Measurements from ENCODE around the gene FSTL3.
A peak's percentile ranks its signal among the peaks of the same experiment; 100 is the strongest.
"Not testable (repeated sequence)": the region's sequence is repeated elsewhere in the genome, so short reads cannot be mapped to it uniquely, and the experiment has no call there.

FSTL3 gene

DNA sequence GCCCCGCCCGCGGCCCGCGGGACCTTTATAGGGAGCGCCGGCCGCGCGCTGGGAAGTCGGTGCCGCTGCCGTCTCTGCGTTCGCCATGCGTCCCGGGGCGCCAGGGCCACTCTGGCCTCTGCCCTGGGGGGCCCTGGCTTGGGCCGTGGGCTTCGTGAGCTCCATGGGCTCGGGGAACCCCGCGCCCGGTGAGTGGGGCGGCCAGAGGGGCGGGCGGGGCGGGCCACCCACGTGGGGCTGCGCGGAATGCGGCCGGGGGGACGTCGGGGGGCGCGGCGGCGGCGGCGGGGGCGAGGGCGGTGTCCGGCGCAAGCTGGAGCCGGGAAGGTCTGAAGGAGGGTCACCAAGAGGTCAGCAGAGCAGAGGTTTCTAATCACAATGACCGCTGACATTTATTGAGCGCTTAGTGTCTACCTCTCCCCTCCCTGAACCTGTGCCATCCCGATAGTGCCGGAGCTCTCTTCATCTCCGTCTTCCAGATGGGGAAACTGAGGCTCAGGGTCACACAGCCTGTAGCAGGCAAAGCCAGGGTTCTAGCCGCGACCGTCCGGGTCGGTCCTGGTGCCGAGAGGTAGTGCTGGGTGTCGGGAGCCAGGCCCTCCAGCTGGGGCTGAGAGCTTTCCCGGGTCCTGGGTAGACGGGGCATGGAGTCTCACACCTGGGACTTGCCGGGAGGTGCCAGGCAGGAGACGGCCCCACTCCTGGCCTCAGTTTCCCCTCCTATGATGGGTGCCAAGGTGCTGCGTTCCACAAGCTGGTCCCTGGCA lies at the start of gene FSTL3:
TSS of gene FSTL3 (plus strand) at position 54 of the 767 bp plus-strand sequence. CDS start at position 86, 32 bp downstream.
- DNase-seq (ENCODE audit: low read depth in 2 of 2) = no peak

DNA sequence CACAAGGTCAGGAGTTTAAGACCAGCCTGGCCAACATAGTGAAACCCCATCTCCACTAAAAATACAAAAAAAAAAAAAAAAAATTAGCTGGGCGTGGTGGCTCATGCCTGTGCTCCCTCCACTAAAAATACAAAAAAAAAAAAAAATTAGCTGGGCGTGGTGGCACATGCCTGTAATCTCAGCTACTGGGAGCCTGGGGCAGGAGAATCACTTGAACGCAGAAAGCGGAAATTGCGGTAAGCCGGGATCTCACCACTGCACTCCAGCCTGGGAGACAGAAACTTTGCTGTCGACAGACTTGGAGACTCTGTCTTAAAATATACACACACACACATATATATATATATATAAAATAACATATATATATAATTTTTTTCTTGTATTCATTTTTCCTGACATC lies 49.6 kb upstream of the FSTL3 start:
- DNase-seq (ENCODE audit: low read depth in 2 of 2) = not testable (repeated sequence)

DNA sequence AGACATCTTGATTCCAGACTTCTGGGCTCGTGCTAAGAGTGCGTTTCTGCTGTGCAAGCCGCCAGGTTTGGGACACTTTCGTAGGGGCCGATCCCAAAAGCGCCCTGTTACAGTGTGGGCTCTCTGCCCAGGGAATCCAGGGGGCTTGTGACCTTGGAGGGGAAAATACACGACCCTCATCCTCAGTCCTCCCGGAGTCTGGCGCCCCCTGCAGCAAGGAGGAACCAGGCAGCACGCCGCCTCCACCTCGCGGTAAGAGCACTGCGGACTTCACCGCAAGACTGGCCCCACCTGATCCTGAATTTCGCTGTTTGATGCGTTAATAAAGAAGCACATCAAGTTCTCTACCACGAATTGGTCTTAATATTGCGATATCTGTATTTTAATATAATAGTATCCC lies 48.0 kb upstream of the FSTL3 start:
- DNase-seq (ENCODE audit: low read depth in 2 of 2) = peak in 1 of 2 donors; percentile 18

DNA sequence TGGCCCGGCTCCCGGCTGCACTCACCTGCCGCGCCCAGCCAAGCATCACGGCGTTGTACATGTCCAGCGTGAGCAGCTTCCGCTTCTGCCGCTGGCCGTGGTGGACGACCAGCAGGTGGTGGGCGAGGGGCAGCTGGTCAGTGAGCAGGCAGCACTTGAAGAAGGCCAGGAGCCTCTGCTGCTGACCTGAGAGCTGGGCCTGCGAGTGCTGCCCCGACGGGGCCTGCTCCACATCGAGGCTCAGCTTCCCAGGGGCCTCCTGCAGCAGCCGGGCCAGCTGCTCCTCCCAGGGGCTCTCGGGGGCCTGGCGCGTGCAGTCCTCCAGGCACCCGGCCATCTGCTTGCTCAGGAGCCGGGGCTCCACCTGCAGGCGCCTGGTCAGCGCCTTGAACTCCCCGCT lies 46.7 kb upstream of the FSTL3 start:
- DNase-seq (ENCODE audit: low read depth in 2 of 2) = not testable (repeated sequence)

DNA sequence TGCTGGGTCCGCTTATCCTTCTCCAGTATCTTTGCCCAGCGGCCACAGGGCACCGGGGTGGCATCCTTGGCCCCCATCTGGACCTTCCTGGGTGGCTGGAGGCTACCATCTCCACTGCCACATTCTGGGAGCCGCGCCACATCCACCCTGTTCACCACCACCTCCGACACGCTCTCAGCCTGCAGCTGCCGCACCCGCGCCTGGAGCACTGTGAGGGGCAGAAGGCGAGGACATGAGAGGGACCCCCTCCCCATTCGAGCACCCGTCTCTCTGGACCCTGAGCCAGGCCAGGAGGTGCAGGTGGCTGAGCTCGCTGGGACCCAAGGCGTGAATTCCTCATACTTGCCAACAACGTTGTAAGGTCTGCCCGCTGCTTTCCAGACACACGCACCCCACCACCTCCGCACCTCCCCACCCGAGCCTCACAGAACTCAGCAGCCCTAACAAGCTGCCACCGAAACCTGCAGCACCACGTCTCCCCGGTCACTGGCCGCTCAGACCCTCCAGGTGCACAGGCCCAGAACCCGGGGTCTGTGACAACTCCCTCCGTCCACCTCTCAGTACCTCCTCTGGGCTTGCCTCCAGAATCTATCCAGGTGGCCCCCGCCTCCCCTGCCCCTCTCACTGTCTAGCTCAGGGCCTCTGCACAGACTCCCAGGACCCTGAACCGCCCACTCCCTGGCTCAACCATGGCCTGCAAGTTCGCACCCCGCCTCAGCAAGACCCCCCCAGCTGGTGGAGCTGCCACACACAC lies 46.1 kb upstream of the FSTL3 start:
- DNase-seq (ENCODE audit: low read depth in 2 of 2) = no peak

DNA sequence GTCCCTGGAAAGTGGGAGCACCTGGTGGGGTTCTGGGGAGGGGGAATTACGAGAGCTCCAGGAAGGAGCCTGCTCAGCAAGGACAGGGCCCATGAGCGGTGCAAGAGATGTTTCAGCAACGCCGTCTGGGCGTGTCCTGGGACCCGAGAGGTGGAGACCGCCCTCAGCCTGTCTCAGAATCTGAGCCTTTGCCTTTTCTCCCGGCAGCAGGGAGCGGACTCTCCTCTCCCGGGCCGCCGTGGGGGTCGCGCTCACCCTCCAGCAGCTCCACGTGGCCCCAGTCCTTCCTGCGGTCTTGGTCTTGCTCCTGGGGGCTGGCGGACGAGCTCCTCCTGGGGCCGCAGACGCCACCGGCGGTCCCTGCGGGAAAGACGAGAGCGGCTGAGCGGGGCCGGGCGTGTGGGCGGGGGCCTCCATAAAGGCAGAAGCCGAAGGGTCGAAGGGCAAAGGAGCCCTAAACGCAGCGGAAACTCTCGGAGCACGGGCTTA lies 43.6 kb upstream of the FSTL3 start:
- peak; percentile 45 to 57 for DNase-seq (ENCODE audit: low read depth in 2 of 2)

DNA sequence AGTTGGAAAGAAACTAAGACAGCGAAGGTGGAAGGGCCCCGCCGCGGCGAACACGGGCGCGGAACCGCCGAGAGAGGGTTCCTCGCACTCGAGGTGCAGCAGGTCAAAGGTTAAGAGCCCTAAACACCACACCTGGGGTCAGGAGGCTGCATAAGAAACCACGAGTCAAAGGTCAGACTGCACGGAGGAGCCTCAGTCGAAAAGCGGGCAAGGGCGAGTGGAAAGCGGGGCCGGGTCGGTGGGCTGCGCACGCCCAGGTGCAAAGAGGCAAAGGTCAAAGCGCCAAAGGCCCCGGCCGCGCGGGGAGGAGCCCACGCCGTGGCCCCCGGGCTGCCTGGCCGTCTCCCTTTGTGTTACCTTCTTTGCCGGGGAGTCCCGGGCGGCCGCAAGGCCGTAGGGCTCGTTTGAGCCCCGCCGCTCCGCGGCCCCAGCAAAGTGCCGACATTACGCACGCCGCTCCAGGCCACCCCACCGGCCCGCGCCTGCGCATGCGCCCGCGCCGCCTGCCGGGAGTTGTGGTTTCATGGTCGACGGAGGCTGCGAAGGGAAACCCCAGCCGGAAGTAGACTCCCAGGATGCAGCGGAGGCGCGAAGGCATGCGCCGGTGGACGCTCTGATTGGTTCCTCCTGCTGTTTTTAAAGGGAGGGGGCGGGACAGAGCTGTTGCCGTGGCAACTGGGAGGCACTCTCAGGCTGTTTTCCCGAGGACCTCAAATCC lies 43.0 kb upstream of the FSTL3 start, which contains the start of gene POLRMT:
TSS of gene POLRMT (minus strand) at position 470 of the 718 bp plus-strand sequence. CDS start at position 445, 25 bp downstream.
- DNase-seq (ENCODE audit: low read depth in 2 of 2) = peak; percentile 90 to 95

DNA sequence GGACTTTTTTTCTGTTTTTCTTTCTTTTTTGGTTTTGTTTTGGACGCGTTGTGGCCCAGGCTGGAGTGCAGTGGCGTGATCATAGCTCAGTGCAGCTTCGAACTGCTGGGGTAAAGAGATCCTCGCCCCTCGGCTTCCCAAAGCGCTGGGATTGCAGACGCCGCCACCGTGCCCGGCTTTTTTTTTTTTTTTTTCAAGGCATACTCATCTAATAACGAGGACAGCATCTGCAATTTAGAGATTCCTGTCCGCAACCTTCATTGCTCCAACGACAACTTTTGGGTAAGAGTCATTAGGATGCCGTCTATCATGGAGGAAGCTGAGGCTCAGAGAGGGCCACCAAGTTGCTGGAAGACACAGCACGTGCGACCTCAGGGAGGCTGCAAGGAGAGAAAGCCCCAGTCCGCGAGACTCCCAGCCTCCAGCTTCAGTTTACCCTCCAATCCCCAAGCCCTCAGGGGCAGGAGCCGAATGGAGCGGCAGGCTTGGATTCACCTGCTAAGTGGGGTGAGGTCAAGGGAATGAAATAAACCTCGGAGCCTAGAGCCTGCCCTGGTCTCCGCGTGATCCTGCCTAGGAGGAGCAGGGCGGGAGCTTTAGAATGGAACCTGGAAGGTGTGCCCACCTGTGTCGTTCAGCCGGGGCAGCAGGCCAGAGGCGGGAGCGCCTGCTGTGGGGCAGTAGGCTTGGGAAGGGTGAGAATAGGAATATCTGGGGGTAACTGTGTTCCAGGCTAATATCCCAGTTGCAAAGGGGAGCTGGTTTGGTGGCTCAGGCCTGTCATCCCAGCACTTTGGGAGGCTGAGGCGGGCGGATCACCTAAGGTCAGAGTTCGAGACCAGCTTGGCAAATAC lies 42.2 kb upstream of the FSTL3 start:
- no peak for DNase-seq (ENCODE audit: low read depth in 2 of 2)

DNA sequence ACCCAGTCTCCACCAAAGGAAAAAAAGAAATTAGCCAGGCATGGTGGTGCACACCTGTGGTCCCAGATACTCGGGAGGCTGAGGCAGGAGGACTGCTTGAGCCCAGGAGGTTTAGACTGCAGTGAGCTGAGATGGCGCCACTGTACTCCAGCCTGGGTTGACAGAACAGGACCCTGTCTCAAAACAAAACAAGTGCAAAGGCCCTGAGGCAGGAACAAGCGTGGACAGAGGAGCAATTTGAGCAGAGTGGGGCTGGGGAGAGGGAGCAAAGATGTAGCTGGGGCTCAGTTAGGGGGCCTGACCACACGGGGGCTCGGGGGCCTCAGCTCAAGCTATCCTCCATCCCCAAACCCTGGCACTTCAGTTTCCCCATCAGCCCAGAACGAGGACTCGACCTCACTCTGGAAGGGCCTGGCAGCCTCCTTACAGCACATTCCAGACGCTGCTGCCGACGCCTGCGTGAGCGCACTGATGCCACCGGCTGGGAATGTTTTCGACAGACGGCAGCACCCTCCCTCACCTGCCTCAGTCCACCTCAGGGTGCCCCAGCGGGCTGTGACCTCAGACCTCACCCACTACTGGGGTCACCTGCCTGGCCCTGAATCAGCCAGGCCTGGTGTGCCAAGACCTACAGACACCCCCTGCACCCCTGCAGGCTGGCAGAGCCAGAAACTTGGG lies 41.1 kb upstream of the FSTL3 start:
- no peak for DNase-seq (ENCODE audit: low read depth in 2 of 2)

DNA sequence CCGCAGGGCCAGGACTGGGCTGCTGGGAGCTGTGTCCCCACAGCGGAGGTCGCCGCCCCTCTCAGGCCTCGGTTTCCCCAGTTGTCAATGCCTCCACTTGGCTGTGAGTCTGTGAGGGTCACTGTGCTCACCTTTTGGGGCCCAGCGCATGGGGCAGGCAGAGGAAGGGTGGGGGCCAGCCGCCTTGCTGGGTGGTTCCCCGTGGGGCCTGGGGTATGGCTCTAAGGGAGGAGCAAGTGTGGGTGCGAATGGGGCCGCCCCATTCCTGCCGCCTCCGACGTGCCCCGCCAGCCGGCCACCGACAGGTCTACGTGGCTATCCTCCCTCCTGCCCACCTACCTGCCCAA lies 37.3 kb upstream of the FSTL3 start:
- DNase-seq (ENCODE audit: low read depth in 2 of 2) = no peak

DNA sequence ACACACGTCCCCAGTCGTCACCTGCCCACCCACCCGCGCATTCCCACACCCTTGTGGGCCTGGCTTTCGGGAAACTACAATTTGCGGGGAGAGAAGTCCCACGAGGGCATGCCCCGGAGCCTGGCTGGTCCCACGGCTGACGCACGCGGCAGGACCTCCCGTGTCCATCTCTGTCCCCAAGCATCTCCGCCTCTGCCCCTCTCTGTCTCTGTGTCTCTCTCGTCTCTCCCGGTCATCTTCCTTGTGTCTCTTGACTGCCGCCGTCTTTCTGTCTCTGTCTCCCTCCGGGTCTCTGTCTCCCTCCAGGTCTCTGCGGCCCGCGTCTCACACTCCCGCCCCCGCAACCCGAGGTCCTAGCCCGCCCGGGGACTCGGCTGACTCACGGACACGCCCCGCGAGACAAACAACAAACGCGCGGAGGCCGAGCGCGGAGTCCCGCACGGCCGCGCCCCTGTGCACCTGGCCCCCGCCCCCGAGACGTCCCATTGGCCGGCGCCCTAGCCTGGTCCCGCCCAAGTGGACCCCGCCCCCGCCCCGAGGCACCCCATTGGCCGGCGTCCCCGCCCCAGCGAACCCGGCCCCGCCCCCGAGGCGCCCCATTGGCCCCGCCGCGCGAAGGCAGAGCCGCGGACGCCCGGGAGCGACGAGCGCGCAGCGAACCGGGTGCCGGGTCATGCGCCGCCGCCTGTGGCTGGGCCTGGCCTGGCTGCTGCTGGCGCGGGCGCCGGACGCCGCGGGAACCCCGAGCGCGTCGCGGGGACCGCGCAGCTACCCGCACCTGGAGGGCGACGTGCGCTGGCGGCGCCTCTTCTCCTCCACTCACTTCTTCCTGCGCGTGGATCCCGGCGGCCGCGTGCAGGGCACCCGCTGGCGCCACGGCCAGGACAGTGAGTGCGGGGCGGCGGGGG lies 36.7 kb upstream of the FSTL3 start, which contains the start of gene FGF22:
TSS of gene FGF22 (plus strand) at position 627 of the 908 bp plus-strand sequence. CDS start at position 674, 47 bp downstream.
- peak; percentile 96 to 99 for DNase-seq (ENCODE audit: low read depth in 2 of 2)

DNA sequence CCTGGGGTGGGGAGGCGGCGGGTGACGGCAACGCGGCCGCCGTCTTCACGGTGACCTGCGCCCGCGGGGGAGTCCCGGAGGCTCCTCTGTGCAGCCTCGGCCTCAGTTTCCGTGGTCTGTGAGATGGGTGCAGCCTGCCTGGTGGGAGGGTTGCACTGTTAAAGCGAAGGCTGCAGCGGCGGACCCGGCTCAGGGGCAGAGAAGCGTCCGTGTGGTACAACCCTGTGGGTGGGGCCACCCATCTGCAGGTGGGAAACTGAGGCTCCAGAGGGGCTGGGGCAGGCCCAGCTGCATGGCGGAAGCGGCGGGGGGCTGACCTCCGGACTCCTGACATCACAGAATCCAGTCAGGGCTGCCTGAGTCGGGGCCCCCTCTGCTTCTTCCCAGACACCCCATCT lies 36.0 kb upstream of the FSTL3 start:
- no peak for DNase-seq (ENCODE audit: low read depth in 2 of 2)

DNA sequence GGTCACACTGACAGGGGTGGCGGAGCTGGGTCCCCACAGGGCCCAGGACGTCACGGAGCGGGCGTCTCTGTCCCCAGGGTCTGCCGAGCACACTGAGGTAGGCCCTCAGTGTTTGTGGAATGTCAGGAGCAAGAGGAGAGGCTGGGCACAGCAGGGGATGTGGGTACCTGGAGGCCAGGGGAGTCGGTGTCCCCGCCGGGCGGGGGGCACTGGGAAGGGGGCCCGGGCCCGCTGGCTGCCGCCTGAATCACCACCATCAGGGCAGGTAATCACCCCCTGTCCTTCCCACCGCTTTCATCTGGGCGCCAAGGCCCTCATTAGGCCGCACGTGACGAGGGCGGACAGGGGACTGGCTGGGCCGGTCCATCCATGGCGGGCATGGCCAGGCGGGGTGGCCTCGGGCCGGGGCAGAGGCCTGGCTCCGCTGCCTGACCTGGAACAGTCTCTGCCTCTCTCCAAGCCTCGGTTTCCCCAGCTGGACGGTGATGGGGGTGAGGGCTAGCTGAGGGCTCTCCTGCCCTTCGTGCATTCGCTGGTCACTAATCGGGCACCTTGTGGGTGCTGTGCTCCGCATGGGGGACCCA lies 35.5 kb upstream of the FSTL3 start:
- DNase-seq (ENCODE audit: low read depth in 2 of 2) = no peak

DNA sequence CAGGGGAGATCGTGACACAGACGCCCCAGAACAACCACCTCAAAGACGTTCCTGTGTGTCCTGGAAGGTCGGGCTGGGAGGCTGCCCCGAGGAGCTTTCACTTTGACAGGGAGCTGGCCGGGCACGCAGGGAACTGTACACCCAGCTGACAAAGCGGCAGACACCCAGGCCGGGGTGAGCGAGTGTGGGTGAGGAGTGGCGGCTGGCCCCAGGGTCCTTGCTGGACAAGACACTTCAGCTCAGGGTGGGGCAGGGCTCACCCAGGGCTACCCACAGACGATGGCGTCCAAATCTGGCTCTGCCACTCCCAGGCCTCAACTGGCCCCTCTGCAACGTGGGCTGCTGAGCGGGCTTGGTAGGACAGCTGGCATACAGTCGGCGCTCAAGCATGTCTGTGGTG lies 34.5 kb upstream of the FSTL3 start:
- DNase-seq (ENCODE audit: low read depth in 2 of 2) = no peak

DNA sequence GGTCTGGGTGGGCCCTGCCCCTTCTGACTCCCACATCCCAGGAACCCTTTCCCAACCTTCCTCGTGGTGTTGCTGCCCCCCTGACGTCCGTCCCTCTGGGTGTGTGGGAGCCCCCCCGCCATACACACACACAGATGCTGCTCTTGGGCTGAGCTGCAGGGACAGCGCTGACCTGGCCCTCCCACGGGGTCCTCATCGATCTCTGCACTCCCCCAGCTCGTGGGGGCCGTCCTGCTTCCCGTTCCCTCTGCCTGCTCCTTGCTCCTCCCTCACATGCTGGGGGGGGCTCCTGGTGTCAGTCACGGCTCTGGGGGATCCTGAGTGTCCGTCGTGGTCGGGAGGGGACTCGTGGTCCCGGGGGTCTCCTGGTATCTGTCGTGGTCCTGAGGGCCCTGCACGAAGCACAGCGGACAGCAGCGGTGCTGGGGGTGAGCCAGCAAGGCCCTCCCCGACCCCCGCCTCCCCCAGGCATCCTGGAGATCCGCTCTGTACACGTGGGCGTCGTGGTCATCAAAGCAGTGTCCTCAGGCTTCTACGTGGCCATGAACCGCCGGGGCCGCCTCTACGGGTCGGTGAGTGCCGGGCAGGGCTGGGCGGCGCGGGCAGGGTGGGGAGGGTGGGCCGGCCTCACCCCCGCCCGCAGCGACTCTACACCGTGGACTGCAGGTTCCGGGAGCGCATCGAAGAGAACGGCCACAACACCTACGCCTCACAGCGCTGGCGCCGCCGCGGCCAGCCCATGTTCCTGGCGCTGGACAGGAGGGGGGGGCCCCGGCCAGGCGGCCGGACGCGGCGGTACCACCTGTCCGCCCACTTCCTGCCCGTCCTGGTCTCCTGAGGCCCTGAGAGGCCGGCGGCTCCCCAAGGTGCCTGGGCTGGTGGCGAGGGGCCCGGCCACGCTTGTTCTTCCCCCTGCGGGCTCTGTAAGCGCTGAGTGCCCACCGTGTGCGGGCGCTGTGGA lies 33.1 kb upstream of the FSTL3 start:
- no peak for DNase-seq (ENCODE audit: low read depth in 2 of 2)

DNA sequence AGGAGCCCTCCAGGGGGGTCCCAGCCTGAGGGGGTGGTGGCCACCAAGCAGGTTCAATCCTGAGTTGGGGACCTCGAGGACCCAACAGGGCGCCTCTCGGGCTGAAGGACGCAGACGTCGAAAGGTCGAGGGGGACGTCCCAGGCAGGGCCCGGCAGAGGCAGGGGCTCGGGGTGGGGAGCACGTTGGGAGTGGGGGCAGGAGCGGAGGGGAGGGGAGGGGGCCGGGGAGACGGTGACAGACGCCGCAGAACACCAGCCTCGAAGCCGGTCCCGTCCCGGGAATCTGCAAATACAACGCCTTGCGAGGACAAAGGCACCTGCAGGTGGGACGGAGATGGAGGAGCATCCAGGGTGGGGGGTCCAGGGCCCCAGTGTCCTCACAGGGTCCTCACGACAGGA lies 32.5 kb upstream of the FSTL3 start:
- DNase-seq (ENCODE audit: low read depth in 2 of 2) = no peak

DNA sequence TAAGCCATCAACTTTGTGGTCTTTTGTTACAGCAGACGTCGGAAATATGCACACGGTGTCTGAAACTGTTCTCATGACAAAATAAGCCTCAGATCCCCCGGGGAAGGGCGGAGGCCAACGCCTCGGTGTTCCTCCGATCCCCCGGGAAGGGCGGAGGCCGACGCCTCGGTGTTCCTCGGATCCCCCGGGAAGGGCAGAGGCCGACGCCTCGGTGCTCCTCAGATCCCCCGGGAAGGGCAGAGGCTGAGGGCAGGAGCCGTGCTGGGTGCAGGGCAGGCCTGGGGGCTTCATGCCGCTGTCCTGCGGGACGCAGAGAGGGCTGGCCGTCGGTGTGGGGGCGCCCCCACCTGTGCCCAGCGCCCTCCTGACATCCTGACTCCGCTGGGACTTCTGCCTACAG lies 31.8 kb upstream of the FSTL3 start:
- no peak for DNase-seq (ENCODE audit: low read depth in 2 of 2)

DNA sequence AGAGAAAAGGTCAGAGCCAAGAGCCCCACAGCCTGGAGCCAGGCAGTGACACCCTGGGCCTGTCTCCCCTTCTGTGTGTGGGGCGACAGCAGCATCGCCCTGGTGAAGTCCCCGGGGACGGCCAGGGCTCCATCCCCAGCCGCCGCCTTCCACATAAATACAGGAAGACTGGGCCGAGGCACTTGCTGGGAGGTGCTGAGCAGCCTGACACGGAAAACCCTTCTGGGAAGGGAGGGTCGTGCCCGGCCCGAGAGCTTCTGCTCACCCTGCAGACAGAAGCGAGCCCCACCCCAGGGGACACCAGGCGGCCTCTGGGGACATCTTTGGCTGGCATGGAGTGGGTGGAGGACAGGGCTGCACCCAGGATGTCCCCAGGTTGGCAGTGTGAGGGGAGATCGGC lies 31.4 kb upstream of the FSTL3 start:
- DNase-seq (ENCODE audit: low read depth in 2 of 2) = no peak

Measured in stimulated activated CD4-positive, alpha-beta T cell treated with anti-CD3 and anti-CD28 coated beads, Interleukin-4, amount 100 ng/mL, for 48 hours (primary cell).